ENCODE data around the gene PRRG1.

The PRRG1 gene

DNA sequence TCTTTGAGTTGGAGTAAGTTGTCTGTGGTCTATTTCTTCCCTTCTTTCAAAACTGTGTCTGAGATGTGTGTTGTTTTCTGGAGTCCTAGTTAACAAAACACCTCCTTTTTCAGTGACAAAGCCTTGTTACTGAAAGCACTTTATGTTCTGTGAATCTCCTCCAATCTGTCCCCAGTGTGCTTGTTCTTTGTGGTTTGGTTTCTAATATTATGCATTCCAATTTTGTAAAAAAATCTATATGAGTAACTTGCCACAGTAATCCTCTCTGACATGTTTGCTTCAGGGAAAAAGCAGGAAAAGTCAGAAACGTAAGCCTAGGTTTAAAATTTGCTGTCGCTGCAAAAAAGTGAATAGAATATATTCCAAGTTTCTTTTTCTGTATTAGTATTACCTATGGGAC is 12.4 kb downstream of the PRRG1 start:
- H2BK12ac ChIP-seq (ENCODE audit: low read length), result no peak overlapping the region
- WGBS, 2 donors (ENCODE audit: extremely low coverage in 2 of 2, insufficient read length in 2 of 2, insufficient replicate concordance in 1 of 2), result no CpG with 5 or more reads among the region's 2 CpGs
- no peak for DNase-seq (ENCODE audit: low spot score)
- no peak overlapping the region for H3K4me3 ChIP-seq (ENCODE audit: low read length in 2 of 2)
- H3K36me3 ChIP-seq (replicated peaks in 1 of 2; ENCODE audit: control insufficient read depth in 2 of 2, insufficient read depth in 2 of 2, low read length in 2 of 2), result no peaks in the 10 kb centered on the region
- no peak overlapping the region for H2BK120ac ChIP-seq (ENCODE audit: low read depth, low read length)
- H3K9me3 ChIP-seq (replicated peaks in 1 of 2; ENCODE audit: control insufficient read depth in 2 of 2, insufficient read depth in 1 of 2, low read depth in 1 of 2, low read length in 2 of 2), result peaks cover 0 to 2% of the 10 kb centered on the region in 2 donors
- H3K4me2 ChIP-seq (ENCODE audit: insufficient read depth, low read length, poor library complexity, severe bottlenecking), result no peak overlapping the region
- no peak overlapping the region for H2BK5ac ChIP-seq (ENCODE audit: low read length)
- H2AFZ ChIP-seq (ENCODE audit: low read length), result no peak overlapping the region
- no peaks in the 10 kb centered on the region for H3K79me1 ChIP-seq (ENCODE audit: low read depth, low read length)
- H2BK15ac ChIP-seq (ENCODE audit: low read length), result no peak overlapping the region
- no peaks in the 10 kb centered on the region for H3K27me3 ChIP-seq (ENCODE audit: control insufficient read depth in 3 of 3, insufficient read depth in 3 of 3, low read depth in 1 of 3, low read length in 3 of 3)
- no peaks in the 10 kb centered on the region for H3K4me1 ChIP-seq (ENCODE audit: control insufficient read depth in 2 of 2, insufficient read depth in 1 of 2, low read depth in 1 of 2, low read length in 2 of 2)
- no peak overlapping the region for H3K9ac ChIP-seq (ENCODE audit: low read depth, low read length, poor library complexity)
- no peak overlapping the region for H4K8ac ChIP-seq (ENCODE audit: low read depth, low read length)
- no peak overlapping the region for H3K23ac ChIP-seq (ENCODE audit: low read depth, low read length, poor library complexity)
- H4K91ac ChIP-seq (ENCODE audit: low read depth, low read length, poor library complexity), result no peak overlapping the region
- H3K14ac ChIP-seq (ENCODE audit: low read length), result no peak overlapping the region
- no peak overlapping the region for H3K27ac ChIP-seq (replicated peaks; ENCODE audit: low read length)
- H3K4ac ChIP-seq (ENCODE audit: low read length), result no peak overlapping the region
- no peak overlapping the region for H2AK5ac ChIP-seq (ENCODE audit: low read depth, low read length)
- H3K18ac ChIP-seq (ENCODE audit: low read length), result no peak overlapping the region

DNA sequence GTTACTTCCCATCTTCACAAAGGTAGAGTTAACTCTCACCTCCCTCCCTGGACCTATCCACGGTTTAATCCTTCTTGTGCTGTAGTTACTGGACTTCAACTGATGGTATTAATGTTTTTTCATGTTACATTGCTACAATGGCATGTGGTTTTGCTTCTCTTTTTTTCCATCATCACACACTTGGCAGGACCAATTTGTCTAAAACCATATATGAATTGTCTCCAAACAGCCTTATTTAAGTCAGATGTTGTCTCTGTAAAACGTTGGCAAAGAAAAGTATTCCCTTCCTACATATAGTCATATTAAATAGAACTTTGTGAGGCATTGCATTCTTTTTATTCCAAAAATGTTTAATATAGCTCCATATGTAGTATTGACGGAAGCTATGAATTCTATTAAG is 15.5 kb downstream of the PRRG1 start:
- H3K18ac ChIP-seq (ENCODE audit: low read length), result no peak overlapping the region
- H3K9ac ChIP-seq (ENCODE audit: low read depth, low read length, poor library complexity), result no peak overlapping the region
- DNase-seq (ENCODE audit: low spot score), result no peak
- no peak overlapping the region for H2BK15ac ChIP-seq (ENCODE audit: low read length)
- H4K91ac ChIP-seq (ENCODE audit: low read depth, low read length, poor library complexity), result no peak overlapping the region
- no peak overlapping the region for H3K4me2 ChIP-seq (ENCODE audit: insufficient read depth, low read length, poor library complexity, severe bottlenecking)
- no peak overlapping the region for H4K8ac ChIP-seq (ENCODE audit: low read depth, low read length)
- no peaks in the 10 kb centered on the region for H3K36me3 ChIP-seq (replicated peaks in 1 of 2; ENCODE audit: control insufficient read depth in 2 of 2, insufficient read depth in 2 of 2, low read length in 2 of 2)
- no peaks in the 10 kb centered on the region for H3K4me1 ChIP-seq (ENCODE audit: control insufficient read depth in 2 of 2, insufficient read depth in 1 of 2, low read depth in 1 of 2, low read length in 2 of 2)
- no CpG with 5 or more reads among the region's 3 CpGs for WGBS, 2 donors (ENCODE audit: extremely low coverage in 2 of 2, insufficient read length in 2 of 2, insufficient replicate concordance in 1 of 2)
- no peak overlapping the region for H3K27ac ChIP-seq (replicated peaks; ENCODE audit: low read length)
- H2AK5ac ChIP-seq (ENCODE audit: low read depth, low read length), result no peak overlapping the region
- H2BK5ac ChIP-seq (ENCODE audit: low read length), result no peak overlapping the region
- no peak overlapping the region for H2AFZ ChIP-seq (ENCODE audit: low read length)
- H3K9me3 ChIP-seq (replicated peaks in 1 of 2; ENCODE audit: control insufficient read depth in 2 of 2, insufficient read depth in 1 of 2, low read depth in 1 of 2, low read length in 2 of 2), result peaks cover 0 to under 1% of the 10 kb centered on the region in 2 donors
- H3K14ac ChIP-seq (ENCODE audit: low read length), result no peak overlapping the region
- H3K79me1 ChIP-seq (ENCODE audit: low read depth, low read length), result no peaks in the 10 kb centered on the region
- no peak overlapping the region for H2BK120ac ChIP-seq (ENCODE audit: low read depth, low read length)
- H3K27me3 ChIP-seq (ENCODE audit: control insufficient read depth in 3 of 3, insufficient read depth in 3 of 3, low read depth in 1 of 3, low read length in 3 of 3), result no peaks in the 10 kb centered on the region
- H3K23ac ChIP-seq (ENCODE audit: low read depth, low read length, poor library complexity), result no peak overlapping the region
- H3K4ac ChIP-seq (ENCODE audit: low read length), result no peak overlapping the region
- no peak overlapping the region for H3K4me3 ChIP-seq (ENCODE audit: low read length in 2 of 2)
- H2BK12ac ChIP-seq (ENCODE audit: low read length), result no peak overlapping the region

DNA sequence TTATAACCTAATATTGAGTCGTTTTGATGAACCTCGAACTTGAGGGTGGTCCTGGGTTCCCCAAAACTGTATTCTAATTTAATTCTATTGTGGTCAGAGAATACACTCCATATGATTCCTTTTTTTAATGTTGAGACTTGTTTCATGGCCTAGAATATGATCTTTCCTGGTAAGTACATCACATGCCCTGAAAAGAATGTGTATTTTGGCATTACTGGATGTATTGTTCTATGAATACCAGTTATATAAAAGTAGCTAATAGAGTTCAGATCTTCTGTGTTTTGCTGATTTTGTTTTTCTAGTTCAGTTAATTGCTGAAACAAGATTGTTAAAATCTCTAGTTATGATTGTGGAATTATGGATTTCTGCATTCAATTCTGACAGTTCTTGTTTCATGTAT is 18.8 kb downstream of the PRRG1 start:
- WGBS, 2 donors (ENCODE audit: extremely low coverage in 2 of 2, insufficient read length in 2 of 2, insufficient replicate concordance in 1 of 2), result no CpG with 5 or more reads among the region's 2 CpGs
- H3K9ac ChIP-seq (ENCODE audit: low read depth, low read length, poor library complexity), result no peak overlapping the region
- no peaks in the 10 kb centered on the region for H3K79me1 ChIP-seq (ENCODE audit: low read depth, low read length)
- no peak overlapping the region for H4K91ac ChIP-seq (ENCODE audit: low read depth, low read length, poor library complexity)
- H2AK5ac ChIP-seq (ENCODE audit: low read depth, low read length), result no peak overlapping the region
- H3K14ac ChIP-seq (ENCODE audit: low read length), result no peak overlapping the region
- no peaks in the 10 kb centered on the region for H3K9me3 ChIP-seq (replicated peaks in 1 of 2; ENCODE audit: control insufficient read depth in 2 of 2, insufficient read depth in 1 of 2, low read depth in 1 of 2, low read length in 2 of 2)
- H2BK12ac ChIP-seq (ENCODE audit: low read length), result no peak overlapping the region
- H3K4me3 ChIP-seq (ENCODE audit: low read length in 2 of 2), result no peak overlapping the region
- H2BK5ac ChIP-seq (ENCODE audit: low read length), result no peak overlapping the region
- no peak overlapping the region for H3K18ac ChIP-seq (ENCODE audit: low read length)
- H3K4me1 ChIP-seq (ENCODE audit: control insufficient read depth in 2 of 2, insufficient read depth in 1 of 2, low read depth in 1 of 2, low read length in 2 of 2), result no peaks in the 10 kb centered on the region
- H4K8ac ChIP-seq (ENCODE audit: low read depth, low read length), result no peak overlapping the region
- no peak overlapping the region for H3K23ac ChIP-seq (ENCODE audit: low read depth, low read length, poor library complexity)
- no peak overlapping the region for H2BK15ac ChIP-seq (ENCODE audit: low read length)
- no peak for DNase-seq (ENCODE audit: low spot score)
- H2AFZ ChIP-seq (ENCODE audit: low read length), result no peak overlapping the region
- no peak overlapping the region for H3K27ac ChIP-seq (replicated peaks; ENCODE audit: low read length)
- H3K4me2 ChIP-seq (ENCODE audit: insufficient read depth, low read length, poor library complexity, severe bottlenecking), result no peak overlapping the region
- H3K4ac ChIP-seq (ENCODE audit: low read length), result no peak overlapping the region
- no peaks in the 10 kb centered on the region for H3K36me3 ChIP-seq (replicated peaks in 1 of 2; ENCODE audit: control insufficient read depth in 2 of 2, insufficient read depth in 2 of 2, low read length in 2 of 2)
- no peaks in the 10 kb centered on the region for H3K27me3 ChIP-seq (ENCODE audit: control insufficient read depth in 3 of 3, insufficient read depth in 3 of 3, low read depth in 1 of 3, low read length in 3 of 3)
- no peak overlapping the region for H2BK120ac ChIP-seq (ENCODE audit: low read depth, low read length)

DNA sequence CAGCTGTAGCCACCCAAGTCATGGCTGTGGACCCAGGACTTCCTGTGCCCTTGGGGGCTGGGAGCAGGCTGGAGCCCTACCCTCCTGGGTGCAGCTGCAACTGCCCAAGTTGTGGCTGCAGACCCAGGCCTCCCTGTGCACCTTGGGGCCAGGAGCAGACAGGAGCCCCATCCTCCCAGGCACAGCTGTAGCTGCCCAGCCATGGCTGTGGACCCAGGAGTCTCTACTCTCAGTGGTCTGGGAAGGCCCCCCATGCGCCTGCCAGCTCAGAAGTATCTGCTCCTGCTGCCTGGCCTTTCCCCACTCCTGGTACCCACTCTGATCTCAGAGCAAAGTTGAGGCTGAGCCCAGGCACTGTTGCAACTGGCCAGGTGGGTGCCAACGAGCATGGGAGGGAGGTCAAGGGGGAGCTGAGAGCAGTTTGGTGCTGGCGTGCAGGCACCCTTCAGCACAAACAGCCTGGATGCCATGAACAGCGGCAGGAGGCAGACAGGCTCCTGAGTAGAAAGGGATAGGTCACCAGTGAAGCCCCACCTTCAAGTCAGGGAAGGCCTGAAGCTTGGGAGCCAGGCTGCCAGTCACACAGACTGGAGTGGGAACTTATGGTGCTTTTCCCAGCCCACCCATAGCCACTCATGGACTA is 21.5 kb downstream of the PRRG1 start:
- H3K18ac ChIP-seq (ENCODE audit: low read length), result no peak overlapping the region
- H3K4me1 ChIP-seq (ENCODE audit: control insufficient read depth in 2 of 2, insufficient read depth in 1 of 2, low read depth in 1 of 2, low read length in 2 of 2), result no peaks in the 10 kb centered on the region
- no peak overlapping the region for H2BK15ac ChIP-seq (ENCODE audit: low read length)
- H3K4ac ChIP-seq (ENCODE audit: low read length), result no peak overlapping the region
- H3K14ac ChIP-seq (ENCODE audit: low read length), result no peak overlapping the region
- H2BK120ac ChIP-seq (ENCODE audit: low read depth, low read length), result no peak overlapping the region
- H3K79me1 ChIP-seq (ENCODE audit: low read depth, low read length), result no peaks in the 10 kb centered on the region
- H3K23ac ChIP-seq (ENCODE audit: low read depth, low read length, poor library complexity), result no peak overlapping the region
- H3K36me3 ChIP-seq (replicated peaks in 1 of 2; ENCODE audit: control insufficient read depth in 2 of 2, insufficient read depth in 2 of 2, low read length in 2 of 2), result no peaks in the 10 kb centered on the region
- no peak overlapping the region for H3K27ac ChIP-seq (replicated peaks; ENCODE audit: low read length)
- no peak overlapping the region for H2BK12ac ChIP-seq (ENCODE audit: low read length)
- no peak for DNase-seq (ENCODE audit: low spot score)
- no peak overlapping the region for H3K9ac ChIP-seq (ENCODE audit: low read depth, low read length, poor library complexity)
- no CpG with 5 or more reads among the region's 4 CpGs for WGBS, 2 donors (ENCODE audit: extremely low coverage in 2 of 2, insufficient read length in 2 of 2, insufficient replicate concordance in 1 of 2)
- no peak overlapping the region for H3K4me3 ChIP-seq (ENCODE audit: low read length in 2 of 2)
- H3K9me3 ChIP-seq (replicated peaks in 1 of 2; ENCODE audit: control insufficient read depth in 2 of 2, insufficient read depth in 1 of 2, low read depth in 1 of 2, low read length in 2 of 2), result no peaks in the 10 kb centered on the region
- H2BK5ac ChIP-seq (ENCODE audit: low read length), result no peak overlapping the region
- no peak overlapping the region for H3K4me2 ChIP-seq (ENCODE audit: insufficient read depth, low read length, poor library complexity, severe bottlenecking)
- no peak overlapping the region for H4K91ac ChIP-seq (ENCODE audit: low read depth, low read length, poor library complexity)
- no peaks in the 10 kb centered on the region for H3K27me3 ChIP-seq (ENCODE audit: control insufficient read depth in 3 of 3, insufficient read depth in 3 of 3, low read depth in 1 of 3, low read length in 3 of 3)
- no peak overlapping the region for H2AK5ac ChIP-seq (ENCODE audit: low read depth, low read length)
- no peak overlapping the region for H4K8ac ChIP-seq (ENCODE audit: low read depth, low read length)
- no peak overlapping the region for H2AFZ ChIP-seq (ENCODE audit: low read length)
